Measurements from ENCODE around the gene SLC11A1. TPM values are rescaled to one million over a fixed set of nuclear protein-coding genes. Genes with fewer than 3 reads are reported as not detected.

SLC11A1 gene
- total RNA-seq, 2 experiments from 2014 or later: 0.21 to 0.29 TPM

DNA sequence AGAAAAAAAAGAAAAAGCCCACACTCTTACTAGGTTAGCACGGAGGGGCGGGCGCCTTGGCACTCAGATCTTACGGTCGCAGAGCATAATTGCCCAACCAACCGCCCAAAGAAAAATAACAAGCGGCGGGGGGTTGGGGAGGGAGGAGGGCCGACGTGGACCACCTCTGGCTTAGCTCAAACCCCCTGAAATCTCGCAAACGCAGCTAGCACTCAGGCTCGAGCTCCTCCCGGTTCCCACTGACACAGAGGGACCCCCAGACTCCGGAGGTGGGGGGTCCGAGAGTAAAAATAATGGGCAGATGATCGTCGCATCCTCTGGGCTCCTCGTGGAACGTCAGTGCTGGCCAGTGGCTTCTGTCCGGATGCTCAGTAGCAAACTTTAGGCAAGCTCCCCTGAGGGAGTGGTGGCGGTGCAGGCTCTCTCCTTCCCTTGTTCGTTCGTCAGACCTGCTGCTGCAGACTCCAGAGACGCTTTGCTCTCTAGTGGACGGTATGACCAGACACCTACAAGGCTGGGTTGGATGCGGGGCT is 13.4 kb upstream of the SLC11A1 start:
- H3K9me3 Mint-ChIP-seq (ENCODE audit: insufficient read depth): no peaks in the 10 kb centered on the region
- ATAC-seq (no peak), DNase-seq (no peak)
- H3K27ac Mint-ChIP-seq: no peak overlapping the region
- peaks cover 12% of the 10 kb centered on the region for H3K27me3 Mint-ChIP-seq (ENCODE audit: low read depth)
- CTCF ChIA-PET: interaction anchor here (1.3 to 2.9 kb wide), 3 partner anchors 12 to 76 kb away, joined by 3 to 7 read pairs (median 5); partner anchors contain the start of genes CATIP and TMBIM1
- H3K36me3 Mint-ChIP-seq (ENCODE audit: low read depth): peaks cover 2% of the 10 kb centered on the region
- no peak overlapping the region for H3K4me3 Mint-ChIP-seq
- H3K4me1 Mint-ChIP-seq (ENCODE audit: low read depth): peaks cover 33% of the 10 kb centered on the region
- POLR2A ChIA-PET: interaction anchor here (0.7 kb wide), 1 partner anchor 83 kb away, joined by 3 read pairs; no protein-coding TSS in a partner anchor

DNA sequence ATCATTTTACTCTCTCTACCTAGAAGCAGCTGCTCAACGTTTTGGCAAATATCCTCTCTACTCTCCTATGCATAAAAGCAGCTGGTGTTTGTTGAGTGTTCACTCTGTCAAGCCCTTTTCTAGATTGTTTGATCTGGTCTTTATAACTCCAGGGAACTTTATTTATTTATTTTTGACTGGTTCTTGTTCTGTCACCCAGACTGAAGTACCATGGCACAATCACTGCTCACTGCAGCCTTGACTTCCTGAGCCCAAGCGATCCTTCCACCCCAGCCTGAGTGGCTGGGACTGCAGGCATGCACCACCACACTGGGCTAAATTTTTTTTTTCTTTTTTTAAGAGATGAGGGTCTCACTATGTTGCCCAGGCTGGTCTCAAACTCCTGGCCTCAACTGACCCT is 12.7 kb upstream of the SLC11A1 start:
- no peaks in the 10 kb centered on the region for H3K9me3 Mint-ChIP-seq (ENCODE audit: insufficient read depth)
- H3K4me3 Mint-ChIP-seq: no peak overlapping the region
- ChIA-PET POLR2A (no interaction called here), CTCF (interaction anchor here (1.3 to 2.9 kb wide), 3 partner anchors 13 to 77 kb away, joined by 3 to 7 read pairs (median 5); partner anchors contain the start of genes CATIP and TMBIM1)
- peaks cover 33% of the 10 kb centered on the region for H3K4me1 Mint-ChIP-seq (ENCODE audit: low read depth)
- peaks cover 2% of the 10 kb centered on the region for H3K36me3 Mint-ChIP-seq (ENCODE audit: low read depth)
- H3K27me3 Mint-ChIP-seq (ENCODE audit: low read depth): peaks cover 12% of the 10 kb centered on the region
- DNase-seq (no peak), ATAC-seq (no peak)
- H3K27ac Mint-ChIP-seq: no peak overlapping the region

DNA sequence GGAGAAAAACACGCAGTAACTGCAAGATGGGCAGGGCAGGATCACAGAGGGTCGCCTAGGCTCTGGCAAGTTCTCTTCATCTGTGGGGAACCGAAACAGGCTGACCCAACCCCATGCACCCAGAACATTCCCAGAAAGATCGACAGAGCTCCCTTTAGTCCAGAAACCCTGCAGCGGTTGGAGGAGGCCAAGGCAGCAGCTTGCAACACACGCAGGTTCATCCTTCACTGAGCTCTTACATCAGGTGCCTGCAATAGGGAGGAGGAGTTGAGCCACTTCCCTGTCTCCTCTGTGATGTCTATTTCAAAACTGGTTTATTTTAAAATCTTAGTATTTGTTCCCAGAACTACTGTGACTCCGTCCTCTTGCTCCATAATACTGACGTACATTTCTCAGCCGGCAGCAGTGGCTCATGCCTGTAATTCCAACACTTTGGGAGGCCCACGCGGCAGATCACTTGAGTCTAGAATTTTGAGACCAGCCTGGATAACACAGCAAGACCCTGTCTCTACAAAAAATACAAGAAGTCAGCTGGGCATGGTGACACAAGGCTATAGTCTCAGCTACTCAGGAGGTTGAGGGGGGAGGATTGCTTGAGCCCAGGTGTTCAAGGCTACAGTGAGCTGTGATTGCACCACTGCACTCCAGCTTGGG is 11.5 kb upstream of the SLC11A1 start:
- Mint-ChIP-seq H3K4me1 (ENCODE audit: low read depth) (peaks cover 33% of the 10 kb centered on the region), H3K9me3 (ENCODE audit: insufficient read depth) (no peaks in the 10 kb centered on the region), H3K27ac (no peak overlapping the region), H3K4me3 (no peak overlapping the region), H3K27me3 (ENCODE audit: low read depth) (peaks cover 12% of the 10 kb centered on the region), H3K36me3 (ENCODE audit: low read depth) (peaks cover 2% of the 10 kb centered on the region)
- POLR2A ChIA-PET: no interaction called here
- CTCF ChIA-PET: interaction anchor here (1.8 to 2.9 kb wide), 2 partner anchors 14 to 78 kb away, joined by 5 to 7 read pairs; partner anchors contain the start of genes CATIP and TMBIM1
- DNase-seq: no peak
- no peak for ATAC-seq

DNA sequence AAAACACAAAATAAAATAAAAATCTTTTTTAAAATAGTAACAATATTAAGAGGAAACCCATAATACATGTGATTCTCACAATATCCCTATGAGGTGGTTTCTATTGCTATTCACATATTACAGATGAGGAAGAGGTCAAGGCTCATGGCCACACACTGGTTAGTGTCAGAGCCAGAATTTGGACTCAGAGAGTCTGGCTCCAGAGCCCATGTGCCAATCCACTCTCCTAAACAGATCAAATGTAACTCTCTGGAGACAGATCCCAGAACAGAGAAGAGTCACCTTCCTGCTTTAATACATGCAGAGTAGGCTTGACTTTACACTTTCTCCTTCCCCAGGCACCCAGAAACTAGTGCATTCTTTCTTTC is 10.1 kb upstream of the SLC11A1 start:
- H3K4me3 Mint-ChIP-seq: no peak overlapping the region
- CTCF ChIA-PET: no interaction called here

DNA sequence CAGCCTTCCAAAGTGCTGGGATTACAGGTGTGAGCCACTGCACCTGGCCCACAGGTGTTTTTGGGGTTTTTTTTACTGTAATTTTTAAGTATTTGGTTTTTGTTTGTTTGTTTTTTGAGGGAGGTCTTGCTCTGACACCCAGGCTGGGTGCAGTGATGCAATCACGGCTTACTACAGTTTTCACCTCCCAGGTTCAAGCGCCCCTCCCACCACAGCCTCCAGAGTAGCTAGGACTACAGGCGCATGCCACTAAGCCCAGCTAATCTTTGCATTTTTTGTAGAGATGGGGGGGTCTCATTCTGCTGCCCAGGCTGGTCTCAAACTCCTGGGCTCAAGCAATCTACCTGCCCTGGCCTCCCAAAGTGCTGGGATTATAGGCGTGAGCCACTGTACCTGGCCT is 7.3 kb upstream of the SLC11A1 start:
- H3K4me1 Mint-ChIP-seq (ENCODE audit: low read depth): peaks cover 3% of the 10 kb centered on the region
- H3K36me3 Mint-ChIP-seq (ENCODE audit: low read depth): no peaks in the 10 kb centered on the region
- H3K27me3 Mint-ChIP-seq (ENCODE audit: low read depth): peaks cover 9% of the 10 kb centered on the region
- no peak overlapping the region for H3K4me3 Mint-ChIP-seq
- no peaks in the 10 kb centered on the region for H3K9me3 Mint-ChIP-seq (ENCODE audit: insufficient read depth)
- DNase-seq (no peak), ATAC-seq (no peak)
- H3K27ac Mint-ChIP-seq: no peak overlapping the region
- CTCF ChIA-PET: no interaction called here
- POLR2A ChIA-PET: interaction anchor here (0.7 kb wide), 1 partner anchor 12 kb away, joined by 3 read pairs; no protein-coding TSS in a partner anchor

More for the DNA sequence above, 10.1 kb upstream of the SLC11A1 start:
- Mint-ChIP-seq H3K27ac (peak overlapping the region; percentile 60), H3K4me1 (ENCODE audit: low read depth) (peaks cover 26% of the 10 kb centered on the region), H3K36me3 (ENCODE audit: low read depth) (peaks cover 2% of the 10 kb centered on the region), H3K27me3 (ENCODE audit: low read depth) (peaks cover 12% of the 10 kb centered on the region), H3K9me3 (ENCODE audit: insufficient read depth) (no peaks in the 10 kb centered on the region)
- ATAC-seq (no peak), DNase-seq (no peak)
- POLR2A ChIA-PET: interaction anchor here (0.6 kb wide), 1 partner anchor 47 kb away, joined by 4 read pairs; no protein-coding TSS in a partner anchor

DNA sequence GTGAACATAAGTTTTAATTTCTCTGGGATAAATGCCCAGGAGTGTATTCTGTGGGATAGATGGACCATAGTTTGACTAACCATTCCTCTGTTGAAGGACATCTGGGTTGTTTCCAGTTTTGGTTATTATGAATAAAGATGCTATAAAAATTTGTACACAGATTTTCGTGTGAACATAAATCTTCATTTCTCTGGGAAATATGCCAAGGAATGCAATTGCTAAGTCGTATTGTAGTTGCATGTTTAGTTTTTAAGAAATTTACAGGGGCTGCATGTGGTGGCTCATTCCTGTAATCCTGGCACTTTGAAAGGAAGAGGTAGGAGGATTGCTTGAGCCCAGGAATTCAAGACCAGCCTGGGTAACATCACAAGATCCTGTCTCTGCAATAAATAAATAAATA is 6.9 kb upstream of the SLC11A1 start:
- no peak for DNase-seq
- ChIA-PET POLR2A (no interaction called here), CTCF (no interaction called here)
- no peaks in the 10 kb centered on the region for H3K9me3 Mint-ChIP-seq (ENCODE audit: insufficient read depth)
- H3K4me3 Mint-ChIP-seq: no peak overlapping the region
- H3K4me1 Mint-ChIP-seq (ENCODE audit: low read depth): no peaks in the 10 kb centered on the region
- ATAC-seq: no peak
- no peak overlapping the region for H3K27ac Mint-ChIP-seq
- peaks cover 7% of the 10 kb centered on the region for H3K27me3 Mint-ChIP-seq (ENCODE audit: low read depth)
- no peaks in the 10 kb centered on the region for H3K36me3 Mint-ChIP-seq (ENCODE audit: low read depth)

DNA sequence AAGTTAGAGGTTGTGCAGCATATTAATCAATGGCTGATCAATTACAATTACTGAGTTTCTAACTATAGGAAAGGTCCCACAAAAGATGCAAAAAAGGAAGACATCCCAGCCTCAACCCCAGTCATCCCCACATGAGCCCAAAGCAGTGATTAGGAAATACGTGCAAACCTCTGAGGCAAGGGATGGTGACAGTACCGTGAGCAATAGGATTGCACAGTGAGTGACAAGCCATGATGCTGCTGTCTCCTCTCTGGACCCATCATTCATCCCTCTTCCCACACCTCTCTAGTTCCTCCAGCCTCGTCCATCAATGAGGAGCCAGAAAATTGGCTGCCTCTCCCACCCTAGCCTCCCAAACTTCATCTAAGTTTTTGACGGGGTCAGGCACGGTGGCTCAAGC is 4.0 kb upstream of the SLC11A1 start:
- DNase-seq: no peak
- Mint-ChIP-seq H3K9me3 (ENCODE audit: insufficient read depth) (no peaks in the 10 kb centered on the region), H3K4me3 (no peak overlapping the region), H3K4me1 (ENCODE audit: low read depth) (no peaks in the 10 kb centered on the region), H3K36me3 (ENCODE audit: low read depth) (no peaks in the 10 kb centered on the region), H3K27ac (no peak overlapping the region), H3K27me3 (ENCODE audit: low read depth) (peaks cover 12% of the 10 kb centered on the region)
- CTCF ChIA-PET: interaction anchor here (1.5 kb wide), 1 partner anchor 106 kb away, joined by 4 read pairs; no protein-coding TSS in a partner anchor
- POLR2A ChIA-PET: no interaction called here
- no peak for ATAC-seq

DNA sequence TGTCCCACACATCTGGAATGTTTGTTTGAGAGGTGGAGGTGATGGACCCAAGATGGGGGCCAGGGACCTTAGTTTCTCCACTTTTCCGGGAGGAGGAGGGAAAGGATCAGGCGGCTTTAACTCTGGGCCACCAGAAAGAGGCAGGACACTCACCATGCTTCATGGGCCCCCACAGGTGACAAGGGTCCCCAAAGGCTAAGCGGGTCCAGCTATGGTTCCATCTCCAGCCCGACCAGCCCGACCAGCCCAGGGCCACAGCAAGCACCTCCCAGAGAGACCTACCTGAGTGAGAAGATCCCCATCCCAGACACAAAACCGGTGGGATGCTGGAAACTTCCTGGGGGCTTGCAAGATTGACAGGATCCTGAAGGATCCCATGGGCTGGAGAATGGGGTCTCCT is 712 bp downstream of the SLC11A1 start:
- Mint-ChIP-seq H3K27ac (no peak overlapping the region), H3K27me3 (ENCODE audit: low read depth) (peaks cover 20% of the 10 kb centered on the region), H3K9me3 (ENCODE audit: insufficient read depth) (no peaks in the 10 kb centered on the region), H3K4me1 (ENCODE audit: low read depth) (peaks cover 5% of the 10 kb centered on the region), H3K4me3 (no peak overlapping the region), H3K36me3 (ENCODE audit: low read depth) (no peaks in the 10 kb centered on the region)
- ATAC-seq (no peak), DNase-seq (no peak)
- POLR2A ChIA-PET: no interaction called here
- CTCF ChIA-PET: interaction anchor here (0.9 to 1.2 kb wide), 2 partner anchors 11 to 196 kb away, joined by 3 to 4 read pairs; no protein-coding TSS in a partner anchor

DNA sequence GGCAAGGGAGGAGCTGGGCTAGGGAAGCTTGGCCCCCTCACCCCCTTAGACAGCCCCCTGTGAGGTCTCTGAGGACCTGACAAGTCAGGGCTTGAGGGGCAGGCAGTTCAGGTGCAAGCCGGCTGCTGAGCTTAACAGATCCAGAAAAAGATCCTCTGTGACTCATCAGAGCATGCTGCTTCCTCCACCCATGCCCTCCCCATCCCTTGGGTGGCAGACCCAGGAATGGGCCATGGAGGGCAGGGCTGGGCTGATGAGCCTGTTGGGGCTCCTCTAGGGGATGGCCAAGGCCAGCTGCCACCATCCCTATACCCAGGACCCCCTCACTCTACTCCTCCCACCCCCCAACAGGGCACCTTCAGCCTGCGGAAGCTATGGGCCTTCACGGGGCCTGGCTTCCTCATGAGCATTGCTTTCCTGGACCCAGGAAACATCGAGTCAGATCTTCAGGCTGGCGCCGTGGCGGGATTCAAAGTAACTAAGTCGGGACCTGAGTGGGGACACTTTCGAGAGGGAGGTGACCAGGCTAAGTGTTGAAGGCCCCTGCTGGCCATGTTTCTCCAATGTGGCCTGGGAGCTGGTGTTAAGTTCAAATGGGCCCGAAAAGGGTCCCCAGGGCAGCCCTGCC is 1.9 kb downstream of the SLC11A1 start:
- no peaks in the 10 kb centered on the region for H3K9me3 Mint-ChIP-seq (ENCODE audit: insufficient read depth)
- H3K4me1 Mint-ChIP-seq (ENCODE audit: low read depth): peaks cover 5% of the 10 kb centered on the region
- no peak for ATAC-seq
- POLR2A ChIA-PET: no interaction called here
- H3K27me3 Mint-ChIP-seq (ENCODE audit: low read depth): peaks cover 16% of the 10 kb centered on the region
- no peaks in the 10 kb centered on the region for H3K36me3 Mint-ChIP-seq (ENCODE audit: low read depth)
- no peak overlapping the region for H3K4me3 Mint-ChIP-seq
- H3K27ac Mint-ChIP-seq: no peak overlapping the region
- DNase-seq: no peak
- CTCF ChIA-PET: interaction anchor here (1.2 to 1.6 kb wide), 3 partner anchors 27 to 197 kb away, joined by 4 to 5 read pairs (median 4); partner anchors contain the start of gene CATIP

DNA sequence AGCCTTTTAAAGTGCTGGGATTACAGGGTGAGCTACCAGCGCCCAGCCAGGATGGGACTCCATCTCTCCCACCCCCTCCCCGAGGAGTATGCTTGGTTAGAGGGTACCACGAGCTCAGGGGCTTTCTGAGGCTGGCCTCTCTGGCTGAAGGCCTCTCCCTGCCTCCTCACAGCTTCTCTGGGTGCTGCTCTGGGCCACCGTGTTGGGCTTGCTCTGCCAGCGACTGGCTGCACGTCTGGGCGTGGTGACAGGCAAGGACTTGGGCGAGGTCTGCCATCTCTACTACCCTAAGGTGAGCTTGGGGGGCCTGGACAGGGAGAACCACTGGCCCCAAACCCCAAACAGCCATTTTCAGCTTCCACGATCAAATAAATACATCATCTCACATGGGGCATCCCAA is 2.9 kb downstream of the SLC11A1 start:
- ChIA-PET CTCF (interaction anchor here (1.0 to 1.7 kb wide), 3 partner anchors 83 to 111 kb away, joined by 3 to 5 read pairs (median 3); no protein-coding TSS in a partner anchor), POLR2A (no interaction called here)
- Mint-ChIP-seq H3K4me3 (no peak overlapping the region), H3K4me1 (ENCODE audit: low read depth) (peaks cover 5% of the 10 kb centered on the region), H3K36me3 (ENCODE audit: low read depth) (no peaks in the 10 kb centered on the region), H3K9me3 (ENCODE audit: insufficient read depth) (no peaks in the 10 kb centered on the region), H3K27ac (no peak overlapping the region), H3K27me3 (ENCODE audit: low read depth) (peaks cover 15% of the 10 kb centered on the region)
- ATAC-seq (no peak), DNase-seq (no peak)

DNA sequence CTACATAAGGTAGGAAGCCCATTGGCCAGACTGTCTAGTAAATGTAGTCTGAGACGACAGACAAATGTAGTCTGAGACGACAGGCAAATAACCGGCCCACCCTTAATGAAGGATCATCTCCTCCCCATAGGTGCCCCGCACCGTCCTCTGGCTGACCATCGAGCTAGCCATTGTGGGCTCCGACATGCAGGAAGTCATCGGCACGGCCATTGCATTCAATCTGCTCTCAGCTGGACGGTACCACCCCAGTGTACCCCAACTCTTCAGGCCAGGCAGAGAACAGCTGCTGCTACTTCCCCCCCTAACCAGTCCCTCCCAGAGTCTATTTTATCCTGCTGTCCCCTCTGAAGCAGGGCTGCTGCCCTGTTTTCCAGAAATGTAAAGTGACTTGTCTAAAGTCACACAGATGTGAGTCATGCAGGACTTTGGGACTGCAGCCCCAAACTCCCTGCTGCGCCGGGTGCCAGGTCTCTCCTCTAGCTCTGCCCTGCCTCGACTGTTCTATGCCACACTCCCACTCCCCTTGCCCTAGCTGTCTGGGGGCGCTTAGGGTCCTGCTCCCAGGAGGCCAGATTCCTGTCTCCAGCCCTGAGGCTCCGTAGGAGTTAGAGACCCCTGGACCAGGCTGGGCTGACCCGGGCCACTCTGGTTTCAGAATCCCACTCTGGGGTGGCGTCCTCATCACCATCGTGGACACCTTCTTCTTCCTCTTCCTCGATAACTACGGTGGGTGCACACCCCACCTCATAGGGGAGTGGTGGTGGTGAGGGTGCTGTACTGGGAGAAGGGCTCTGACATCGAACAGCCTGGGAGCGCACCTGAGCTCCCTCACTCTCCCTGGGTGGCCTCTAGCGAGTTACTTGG is 4.7 kb downstream of the SLC11A1 start:
- no peak overlapping the region for H3K27ac Mint-ChIP-seq
- peaks cover 5% of the 10 kb centered on the region for H3K4me1 Mint-ChIP-seq (ENCODE audit: low read depth)
- no peaks in the 10 kb centered on the region for H3K36me3 Mint-ChIP-seq (ENCODE audit: low read depth)
- DNase-seq: no peak
- H3K27me3 Mint-ChIP-seq (ENCODE audit: low read depth): peaks cover 13% of the 10 kb centered on the region
- H3K4me3 Mint-ChIP-seq: no peak overlapping the region
- POLR2A ChIA-PET: no interaction called here
- no peak for ATAC-seq
- no peaks in the 10 kb centered on the region for H3K9me3 Mint-ChIP-seq (ENCODE audit: insufficient read depth)
- CTCF ChIA-PET: interaction anchor here (0.6 to 1.7 kb wide), 3 partner anchors 10 to 1123 kb away, joined by 3 to 5 read pairs (median 3); no protein-coding TSS in a partner anchor
